Right cardiac atrium (tissue), 5 donors: ENCODE measurements around the gene AADACL3. TPM values are rescaled to one million over a fixed set of nuclear protein-coding genes. Genes with fewer than 3 reads are reported as not detected.

Source experiments
- polyA plus RNA-seq: library from polyadenylated mRNA; stranded (reverse); fragments of 200-250 nt; gene quantifications from one replicate; pipeline ENCODE4 v1.2.3, GENCODE V29; 2013
- total RNA-seq, 4 donors: library from RNA; stranded (reverse); fragmentation: NEBNext Ultra II Directional; extraction: Animal tissue kit (Norgen Biotek cat#: 25700); gene quantifications; one replicate each; pipeline ENCODE4 v1.2.1, GENCODE V29; 2021
- donor health status: healthy with polysubstance abuse.
- donor health status: DM: no; HTN: yes; CAD: no.
- donor health status: DM: no; HTN: no; CAD: no.
- donor health status: DM: no; HTN: yes; CAD: no; lungs with severe emphysema.
- donor health status: DM: yes; HTN: yes; CAD: no.

Gene AADACL3
- total and polyA plus RNA-seq, 5 donors: not detected

Other genes starting within 250 kb of the AADACL3 start
- 10 to 100 TPM; 83.0 to 97.0 (median 83.5) TPM for gene DHRS3, start 97.9 kb upstream of the AADACL3 start, total RNA-seq
- 53.6 TPM for gene DHRS3, start 97.9 kb upstream of the AADACL3 start, polyA plus RNA-seq
- not detected for gene AADACL4, start 72.0 kb upstream of the AADACL3 start, total RNA-seq
- not detected for gene AADACL4, start 72.0 kb upstream of the AADACL3 start, polyA plus RNA-seq
- gene CFAP107, start 30.1 kb downstream of the AADACL3 start, total RNA-seq: not detected
- gene CFAP107, start 30.1 kb downstream of the AADACL3 start, polyA plus RNA-seq: not detected
- gene PRAMEF12, start 57.6 kb downstream of the AADACL3 start, total RNA-seq: not detected
- gene PRAMEF12, start 57.6 kb downstream of the AADACL3 start, polyA plus RNA-seq: not detected
- gene PRAMEF1, start 75.3 kb downstream of the AADACL3 start, total RNA-seq: not detected
- gene PRAMEF1, start 75.3 kb downstream of the AADACL3 start, polyA plus RNA-seq: not detected
- not detected for gene PRAMEF11, start 115.3 kb downstream of the AADACL3 start, total RNA-seq
- gene PRAMEF11, start 115.3 kb downstream of the AADACL3 start, polyA plus RNA-seq: not detected
- not detected for gene HNRNPCL1, start 132.6 kb downstream of the AADACL3 start, total RNA-seq
- not detected for gene HNRNPCL1, start 132.6 kb downstream of the AADACL3 start, polyA plus RNA-seq
- not detected for gene PRAMEF2, start 141.0 kb downstream of the AADACL3 start, total RNA-seq
- not detected for gene PRAMEF2, start 141.0 kb downstream of the AADACL3 start, polyA plus RNA-seq
- not detected for gene PRAMEF4, start 170.1 kb downstream of the AADACL3 start, total RNA-seq
- gene PRAMEF4, start 170.1 kb downstream of the AADACL3 start, polyA plus RNA-seq: not detected
- not detected for gene PRAMEF10, start 182.2 kb downstream of the AADACL3 start, total RNA-seq
- not detected for gene PRAMEF10, start 182.2 kb downstream of the AADACL3 start, polyA plus RNA-seq
- not detected for gene PRAMEF7, start 200.5 kb downstream of the AADACL3 start, total RNA-seq
- not detected for gene PRAMEF7, start 200.5 kb downstream of the AADACL3 start, polyA plus RNA-seq
- not detected for gene PRAMEF6, start 231.5 kb downstream of the AADACL3 start, total RNA-seq
- gene PRAMEF6, start 231.5 kb downstream of the AADACL3 start, polyA plus RNA-seq: not detected